T-helper 1 cell treated with Interleukin-12 subunit alpha and Interleukin-12 subunit beta and Interleukin-4 antibody, amounts not matched to agents 30 ng/mL and 1 ng/mL, for 36 hours (primary cell): ENCODE results near the gene FANK1. TPM values are rescaled to one million over a fixed set of nuclear protein-coding genes. Genes with fewer than 3 reads are reported as not detected.
"Not testable (repeated sequence)": the region's sequence is repeated elsewhere in the genome, so short reads cannot be mapped to it uniquely, and the experiment has no call there.

ENCODE experiments used
- intact Hi-C: fragments of 100-400 bp; cut with micrococcal nuclease; formaldehyde crosslinking; loops from one replicate; pipeline ENCODE4 v1.15.1; 2024
- total RNA-seq: library from RNA; stranded (reverse); gene quantifications from 2 replicates; pipeline ENCODE4 v1.2.3, GENCODE V29; 2022

Gene FANK1
- total RNA-seq, 1 donor from 2014 or later: not detected

GRCh38 chr10:126016882-126017281 lies 120.5 kb downstream of the FANK1 start:
- intact Hi-C loops: no loop called here

DNA sequence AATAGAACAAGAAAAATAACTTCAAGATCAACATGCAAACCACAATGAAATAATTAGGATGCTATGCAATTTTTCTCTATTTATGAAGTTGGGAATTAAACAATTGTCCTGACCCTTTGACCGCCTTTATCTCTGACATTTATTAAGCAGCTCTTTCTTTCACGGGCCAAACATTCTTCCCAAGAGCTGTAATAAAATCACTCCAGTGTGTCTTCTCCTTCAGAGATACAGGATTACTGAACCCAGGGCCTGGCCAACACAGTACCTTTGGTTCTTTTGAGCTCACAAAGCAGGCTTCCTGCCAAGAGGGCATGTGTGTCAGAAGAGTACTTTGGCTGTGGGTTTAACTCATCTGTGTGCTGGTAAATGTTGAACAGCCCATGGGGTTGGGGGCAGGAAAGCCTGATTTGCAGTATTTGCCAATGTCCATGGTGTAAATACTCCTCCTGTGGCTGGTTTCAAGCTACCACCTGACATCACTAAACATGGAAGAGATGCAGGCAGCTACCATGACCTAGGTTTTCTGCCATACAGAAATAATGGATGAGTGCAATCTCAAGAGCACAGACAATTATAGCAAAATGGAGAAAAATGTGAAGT lies 121.7 kb downstream of the FANK1 start:
- intact Hi-C loops: no loop called here

DNA sequence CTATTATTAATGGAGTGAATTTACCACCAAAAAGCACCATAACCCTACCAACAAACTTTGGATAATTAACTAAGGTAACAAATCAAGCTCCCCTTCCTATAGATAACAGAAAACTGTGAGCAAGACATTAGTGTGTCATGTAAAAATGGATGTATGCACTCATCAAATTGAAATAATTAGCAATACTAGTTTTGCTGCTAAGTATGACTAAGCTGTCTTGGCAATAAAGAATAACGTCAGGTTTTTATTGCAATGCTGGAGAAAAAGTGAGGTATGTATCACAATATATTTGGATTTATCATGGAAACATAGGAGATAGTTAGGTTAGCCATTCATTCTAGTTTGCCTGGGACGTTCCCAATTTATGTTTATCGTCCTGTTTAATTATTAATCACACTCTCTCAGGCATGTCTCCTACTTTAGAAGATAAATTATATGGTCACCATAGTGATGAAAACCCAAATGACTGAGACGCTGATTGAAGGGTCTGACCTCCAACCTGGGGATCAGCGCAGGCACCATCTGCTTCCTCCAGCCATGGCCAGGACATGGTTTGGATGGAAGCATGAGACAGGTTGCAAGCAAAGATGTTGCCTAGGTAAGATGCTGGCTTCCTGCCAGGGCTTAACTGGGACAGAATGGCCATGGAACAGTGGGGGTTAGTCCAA lies 125.6 kb downstream of the FANK1 start:
- intact Hi-C loops: no loop called here

GRCh38 chr10:126022841-126023240 lies 126.5 kb downstream of the FANK1 start:
- intact Hi-C loops: no loop called here

- intact Hi-C loops: no loop called here
Measured at GRCh38 chr10:126027692-126028091, 131.3 kb downstream of the FANK1 start.

- intact Hi-C loops: no loop called here
Measured at GRCh38 chr10:126029999-126030398, 133.6 kb downstream of the FANK1 start.

DNA sequence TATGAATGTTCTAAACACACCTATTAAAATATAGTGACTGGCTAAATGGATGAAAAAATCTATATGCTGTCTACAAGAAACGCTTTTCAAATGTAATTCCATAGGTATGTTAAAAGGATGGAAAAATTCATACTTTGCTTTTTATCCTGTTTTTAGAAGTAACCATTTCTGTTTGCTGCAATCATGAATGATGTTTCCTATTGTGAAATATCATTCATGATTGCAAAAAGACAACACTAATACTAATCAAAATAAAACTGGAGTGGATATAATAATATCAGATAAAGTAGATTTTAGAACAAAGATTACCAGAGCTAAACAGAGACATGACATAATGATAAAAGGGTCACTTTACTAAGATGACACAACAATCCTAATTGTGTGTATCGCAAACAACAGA lies 138.2 kb downstream of the FANK1 start:
- intact Hi-C loops: no loop called here

DNA sequence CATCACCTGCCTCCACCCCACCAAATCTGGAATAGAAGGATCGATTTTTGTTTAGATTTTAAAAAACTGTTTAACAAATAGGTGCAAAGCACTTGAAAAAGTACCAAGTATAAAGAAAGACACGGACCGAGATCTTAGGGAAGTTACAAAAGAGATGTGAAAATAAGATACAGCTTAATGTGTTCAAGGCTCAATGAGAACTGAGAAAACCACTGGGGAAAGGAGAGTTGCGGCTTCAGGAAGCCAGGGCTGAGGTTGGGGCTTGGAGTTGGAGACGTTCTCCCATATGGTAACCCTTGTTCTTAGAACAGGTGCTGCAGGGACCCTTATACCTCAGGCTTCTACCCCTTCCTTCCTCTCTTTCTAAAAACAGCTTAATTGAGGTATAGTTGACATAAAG lies 140.2 kb downstream of the FANK1 start:
- intact Hi-C loops: no loop called here

DNA sequence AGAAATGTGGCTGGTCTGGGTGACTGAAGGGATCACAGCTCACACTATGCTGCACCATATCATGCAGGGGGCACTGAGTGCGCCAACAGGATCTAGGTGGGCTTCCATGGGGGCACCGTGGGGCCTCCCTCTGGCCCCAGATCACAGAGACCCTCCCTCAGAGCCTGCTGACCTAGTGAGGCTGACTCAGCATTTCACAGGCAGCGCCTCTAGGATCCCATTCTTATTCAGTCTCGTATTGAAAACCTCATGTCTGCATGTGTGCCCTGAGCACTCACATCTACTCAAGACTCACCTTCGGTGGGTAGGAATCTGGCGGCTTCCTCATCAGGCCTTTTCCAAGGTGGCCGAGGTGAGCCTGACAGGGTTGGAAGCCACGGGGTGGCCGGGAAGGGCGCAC lies 141.6 kb downstream of the FANK1 start:
- intact Hi-C loops: no loop called here

- intact Hi-C loops: loop anchor here (5.0 kb wide), 3 partner anchors 219 to 1124 kb away; partner anchors contain the start of genes BCCIP, EDRF1 and UROS
Measured at GRCh38 chr10:126041117-126041516, 144.8 kb downstream of the FANK1 start.

DNA sequence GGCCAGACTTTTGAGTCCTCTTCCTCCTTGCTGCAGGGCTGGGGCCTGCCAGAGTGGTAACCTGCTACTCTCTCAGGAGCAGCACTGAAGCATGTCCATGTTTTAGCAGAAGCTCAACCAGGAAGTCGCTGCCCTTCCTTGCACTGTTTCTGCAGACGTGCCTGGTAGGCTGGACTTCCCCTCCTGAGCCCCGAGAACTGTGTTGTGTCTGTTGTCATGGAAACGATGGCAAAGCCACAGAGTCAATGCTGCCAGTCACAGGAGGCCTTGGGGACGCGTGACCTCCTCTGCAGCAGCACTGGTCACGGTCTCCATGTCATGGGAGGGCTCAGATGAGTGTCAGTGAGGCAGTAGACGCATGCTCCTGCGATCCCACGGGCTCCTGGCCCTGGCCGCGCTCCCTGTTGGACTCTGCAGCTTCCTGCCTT lies 145.5 kb downstream of the FANK1 start:
- intact Hi-C loops: loop anchor here (5.0 kb wide), 3 partner anchors 220 to 1125 kb away; partner anchors contain the start of genes BCCIP, EDRF1 and UROS

- intact Hi-C loops: loop anchor here (5.0 kb wide), 3 partner anchors 220 to 1125 kb away; partner anchors contain the start of genes BCCIP, EDRF1 and UROS
Measured at GRCh38 chr10:126042354-126042753, 146.0 kb downstream of the FANK1 start.

- intact Hi-C loops: loop anchor here (5.0 kb wide), 3 partner anchors 221 to 1126 kb away; partner anchors contain the start of genes BCCIP, EDRF1 and UROS
Measured at GRCh38 chr10:126042906-126043305, 146.5 kb downstream of the FANK1 start.

- intact Hi-C loops: loop anchor here (5.0 kb wide), 3 partner anchors 221 to 1126 kb away; partner anchors contain the start of genes BCCIP, EDRF1 and UROS
Measured at GRCh38 chr10:126043389-126043788, 147.0 kb downstream of the FANK1 start.

DNA sequence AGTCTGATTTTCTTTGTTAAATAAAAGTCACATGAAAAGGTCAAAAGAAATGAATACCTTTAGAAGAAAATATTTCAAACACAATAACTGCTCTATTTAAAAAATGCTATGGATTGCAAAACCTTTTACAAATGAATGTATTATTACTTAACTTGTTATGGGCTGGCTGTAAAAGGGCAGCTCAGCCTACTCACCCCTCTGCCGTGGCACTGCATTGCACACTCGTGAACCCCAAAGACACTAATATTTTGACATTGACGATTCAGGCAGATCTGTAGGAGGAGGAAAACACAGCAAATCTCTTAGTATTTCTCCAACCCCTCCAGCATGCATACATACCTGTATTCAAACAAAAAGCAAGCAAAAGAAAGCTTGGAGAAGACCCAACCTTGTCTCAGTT lies 149.5 kb downstream of the FANK1 start:
- intact Hi-C loops: no loop called here

DNA sequence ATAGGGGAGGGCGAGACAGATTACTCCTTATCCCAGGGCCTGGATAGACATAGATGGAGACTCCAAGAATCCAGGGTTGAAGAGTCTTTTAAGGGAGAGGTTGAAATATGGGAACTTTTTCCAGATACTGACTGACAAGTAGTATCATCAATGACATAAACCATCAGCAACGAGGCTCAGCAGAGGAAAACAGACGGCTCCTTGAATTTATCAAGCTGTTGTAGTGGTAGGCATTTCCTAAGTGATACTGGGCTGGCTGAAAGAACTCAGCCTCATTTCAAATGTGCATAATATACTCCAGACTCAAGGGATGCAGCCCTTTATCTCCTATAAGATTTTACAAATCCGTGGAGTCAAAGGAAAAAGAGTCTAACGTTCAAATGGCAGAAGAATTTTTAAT lies 150.5 kb downstream of the FANK1 start:
- intact Hi-C loops: no loop called here

DNA sequence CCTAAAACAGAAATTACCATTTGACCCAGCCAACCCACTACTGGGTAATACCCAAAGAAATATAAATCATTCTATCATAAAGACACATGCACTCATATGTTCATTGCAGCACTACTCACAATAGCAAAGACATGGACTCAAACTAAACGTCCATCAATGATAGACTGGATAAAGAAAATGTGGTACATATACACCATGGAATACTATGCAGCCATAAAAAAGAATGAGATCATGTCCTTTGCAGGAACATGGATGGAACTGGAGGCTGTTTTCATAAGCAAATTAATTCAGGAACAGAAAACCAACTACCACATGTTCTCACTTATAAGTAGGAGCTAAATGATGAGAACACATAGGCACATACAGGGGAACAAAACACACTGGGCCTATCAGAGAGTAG lies 151.4 kb downstream of the FANK1 start:
- intact Hi-C loops: not testable (repeated sequence)

GRCh38 chr10:126049759-126050700 lies 153.7 kb downstream of the FANK1 start:
- intact Hi-C loops: no loop called here

GRCh38 chr10:126052171-126052570 lies 155.8 kb downstream of the FANK1 start:
- intact Hi-C loops: no loop called here

- intact Hi-C loops: no loop called here
Measured at GRCh38 chr10:126054191-126054590, 157.8 kb downstream of the FANK1 start.

DNA sequence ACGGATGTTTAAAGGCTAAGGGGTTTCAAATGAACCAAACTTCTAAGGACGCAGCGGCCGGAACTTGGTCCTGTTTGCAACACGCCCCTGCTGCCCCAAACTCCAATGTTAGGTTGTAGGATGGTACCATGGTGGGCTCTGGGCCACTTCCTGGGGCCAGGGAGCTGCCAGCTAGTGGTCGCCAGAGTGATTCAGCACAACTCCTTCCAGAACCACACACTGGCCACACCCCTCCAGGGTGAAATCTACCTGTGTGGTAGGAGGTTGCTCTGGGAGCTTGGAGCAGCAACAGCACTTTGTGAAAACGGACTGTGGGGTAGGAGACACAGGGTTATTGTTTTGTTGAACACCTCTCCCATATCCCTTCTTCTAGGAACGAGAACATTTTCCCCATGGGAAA lies 161.1 kb downstream of the FANK1 start:
- intact Hi-C loops: no loop called here

DNA sequence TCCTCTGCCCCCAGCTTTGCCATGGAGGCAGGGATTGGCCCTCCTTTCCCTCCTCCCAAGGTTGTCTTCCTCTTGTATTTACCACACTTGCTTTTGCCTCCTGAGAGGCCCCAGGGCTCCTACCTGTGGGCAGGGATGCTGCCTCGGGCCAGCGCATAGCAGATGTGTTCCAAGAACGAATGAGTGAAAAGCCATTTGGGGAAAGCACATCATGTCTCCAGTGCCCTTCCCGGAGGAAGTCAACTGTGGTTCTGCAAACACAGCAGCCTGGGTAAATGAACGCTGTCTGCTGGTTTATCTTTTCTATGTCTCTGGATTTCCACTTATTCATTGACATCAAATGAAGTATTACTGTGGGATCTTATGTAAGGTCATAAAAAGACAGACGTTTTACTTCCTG lies 161.7 kb downstream of the FANK1 start:
- intact Hi-C loops: no loop called here
